Stimulated activated CD8-positive, alpha-beta memory T cell treated with anti-CD3 and anti-CD28 coated beads, Interleukin-4, amount 100 ng/mL, for 48 hours (primary cell): ENCODE results near the gene TIGAR.
A peak's percentile ranks its signal among the peaks of the same experiment; 100 is the strongest.

Source experiments
- DNase-seq: peaks from one replicate; pipeline ENCODE4 v3.0.0-alpha.2; 2020

The TIGAR gene

GRCh38 chr12:4308334-4308950 is 12.6 kb upstream of the TIGAR start:
- no peak for DNase-seq

GRCh38 chr12:4311776-4312175 is 9.2 kb upstream of the TIGAR start:
- no peak for DNase-seq

DNA sequence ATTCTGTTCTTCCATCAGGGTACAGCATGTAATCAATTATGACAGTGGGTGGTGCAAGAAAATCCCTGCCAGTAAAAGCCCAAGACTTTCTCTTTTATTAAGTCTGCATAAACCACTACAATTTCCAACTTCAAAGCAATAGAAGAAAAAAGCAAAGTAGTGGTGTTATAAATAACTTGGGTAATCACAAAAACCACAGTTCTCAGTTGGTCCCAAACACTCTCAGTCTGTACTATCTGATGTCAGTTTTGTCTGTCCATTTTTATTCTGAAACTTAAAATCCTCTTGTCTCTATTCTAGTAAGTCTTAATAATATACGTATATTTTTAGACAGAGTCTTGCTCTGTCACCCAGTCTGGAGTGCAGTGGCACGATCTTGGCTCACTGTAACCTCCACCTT is 8.8 kb upstream of the TIGAR start:
- DNase-seq: no peak

GRCh38 chr12:4320497-4320852 is 538 bp upstream of the TIGAR start:
- no peak for DNase-seq

DNA sequence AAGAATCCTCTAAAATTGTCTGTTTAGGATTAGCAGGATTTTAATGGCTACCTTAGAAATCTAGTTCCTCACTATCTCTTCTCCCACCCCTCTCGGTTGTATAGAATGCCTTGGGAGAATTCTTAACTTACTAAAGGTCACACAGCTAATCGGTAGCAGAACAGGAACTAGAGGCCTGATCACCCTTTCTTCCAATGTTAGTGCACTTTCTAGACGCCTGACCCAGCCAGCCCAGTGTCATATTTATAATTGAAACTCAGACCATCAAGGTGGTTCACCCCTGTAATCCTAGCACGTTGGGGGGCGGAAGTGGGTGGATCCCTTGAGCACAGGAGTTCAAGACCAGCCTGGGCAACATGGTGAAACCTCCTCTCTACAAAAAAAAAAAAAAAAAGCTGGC is 1.7 kb downstream of the TIGAR start:
- DNase-seq: no peak

GRCh38 chr12:4323396-4323795 is 2.4 kb downstream of the TIGAR start:
- DNase-seq: no peak

- no peak for DNase-seq
These were observed 3.4 kb downstream of the TIGAR start for GRCh38 chr12:4324366-4324765.

DNA sequence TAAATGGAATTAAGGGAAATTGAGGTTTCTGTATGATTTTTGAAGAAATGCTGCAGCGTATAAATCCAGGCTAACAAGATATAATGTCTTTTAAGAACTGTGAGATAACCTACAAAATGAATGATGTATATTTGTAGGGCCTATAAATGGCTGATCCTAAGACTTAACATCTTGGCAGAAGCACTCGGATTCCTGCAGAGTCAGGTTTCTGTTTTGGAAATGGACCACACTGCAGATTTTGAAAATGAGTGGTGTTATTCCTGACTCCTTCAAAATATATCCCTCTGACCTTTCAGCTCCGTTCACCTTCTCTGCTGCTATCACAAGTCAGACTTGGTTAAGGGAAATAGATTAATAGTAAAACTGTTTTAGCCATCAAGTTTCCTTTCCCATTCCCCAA is 5.0 kb downstream of the TIGAR start:
- DNase-seq: no peak

GRCh38 chr12:4327293-4327692 is 6.3 kb downstream of the TIGAR start:
- DNase-seq: no peak

GRCh38 chr12:4330203-4330602 is 9.2 kb downstream of the TIGAR start:
- DNase-seq: no peak

GRCh38 chr12:4331221-4331620 is 10.2 kb downstream of the TIGAR start:
- no peak for DNase-seq

DNA sequence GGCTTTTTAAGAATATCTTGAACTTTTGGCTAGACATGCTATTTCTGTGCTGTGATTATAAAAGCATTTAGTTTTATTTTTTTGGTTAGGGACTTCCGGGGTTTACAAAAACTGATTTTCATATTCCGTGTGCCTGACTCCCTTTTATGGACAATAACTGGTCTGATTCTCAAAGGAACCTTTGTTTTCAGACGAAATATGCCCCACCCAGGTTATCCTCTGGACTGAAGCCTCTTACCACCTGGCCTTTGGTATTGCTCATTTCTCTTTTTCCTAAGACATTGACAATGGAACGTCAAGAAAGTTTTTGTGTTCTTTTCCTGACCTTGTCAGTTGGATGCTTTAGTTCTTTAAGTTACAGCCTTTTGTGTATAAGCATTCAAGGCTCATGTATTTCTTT is 10.8 kb downstream of the TIGAR start:
- no peak for DNase-seq

DNA sequence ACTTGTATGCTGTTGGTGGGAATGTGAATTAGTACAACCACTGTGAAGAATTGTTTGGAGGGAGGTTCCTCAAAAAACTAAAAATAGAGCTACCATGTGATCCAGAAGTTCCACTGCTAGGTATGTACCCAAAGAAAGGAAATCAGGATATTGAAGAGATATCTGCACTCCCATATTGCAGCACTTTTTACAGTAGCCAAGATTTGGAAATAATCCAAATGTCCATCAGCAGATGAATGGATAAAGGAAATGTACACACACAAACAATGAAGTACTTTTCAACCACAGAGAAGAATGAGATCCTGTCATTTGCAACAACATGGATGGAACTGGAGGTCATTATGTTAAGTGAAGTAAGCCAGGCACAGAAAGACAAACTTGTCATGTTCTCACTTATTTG is 25.9 kb downstream of the TIGAR start:
- DNase-seq: no peak

GRCh38 chr12:4353785-4354208 is 32.8 kb downstream of the TIGAR start:
- DNase-seq: peak; percentile 41

- no peak for DNase-seq
These were observed 34.4 kb downstream of the TIGAR start for GRCh38 chr12:4355156-4356040.

- DNase-seq: peak; percentile 89
These were observed 35.0 kb downstream of the TIGAR start for GRCh38 chr12:4356041-4356327.

DNA sequence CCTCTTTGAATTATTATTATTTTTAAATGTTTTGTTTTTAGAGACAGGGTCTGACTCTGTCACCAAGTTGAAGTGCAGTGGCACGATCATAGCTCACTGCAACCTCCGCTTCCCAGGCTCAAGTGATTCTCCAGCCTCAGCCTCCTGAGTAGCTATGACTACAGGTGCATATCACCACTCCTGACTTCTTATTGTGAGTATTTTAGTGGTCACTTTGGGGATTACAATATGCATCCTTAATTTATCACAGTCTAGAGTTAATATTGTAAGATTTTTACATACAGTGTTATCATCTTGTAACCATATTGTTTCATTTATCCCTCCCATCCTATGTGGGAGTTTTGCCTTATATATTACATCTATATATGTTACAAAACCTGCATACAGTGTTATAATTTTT is 45.1 kb downstream of the TIGAR start:
- no peak for DNase-seq

DNA sequence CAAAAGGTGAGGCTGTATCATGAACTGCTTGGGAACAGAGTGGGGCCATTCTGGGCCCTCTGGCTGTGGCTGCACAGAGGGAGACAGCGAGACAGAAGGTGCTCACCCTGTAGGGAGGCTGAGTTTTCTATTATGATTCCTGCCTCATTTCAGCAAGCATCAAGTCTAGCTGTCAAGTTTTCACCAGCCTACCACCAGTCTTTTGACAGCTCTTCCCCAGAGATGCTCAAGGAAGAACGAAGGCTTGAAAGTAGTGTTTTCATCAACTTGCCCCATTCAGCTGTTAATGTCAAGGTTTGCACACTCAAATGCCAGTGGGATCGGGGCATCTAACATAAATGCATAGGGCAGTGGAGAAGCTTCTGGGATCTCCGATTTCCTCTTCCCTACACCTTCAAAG is 48.5 kb downstream of the TIGAR start:
- no peak for DNase-seq

GRCh38 chr12:4370265-4370664 is 49.3 kb downstream of the TIGAR start:
- DNase-seq: no peak

GRCh38 chr12:4372653-4373052 is 51.6 kb downstream of the TIGAR start:
- DNase-seq: no peak

DNA sequence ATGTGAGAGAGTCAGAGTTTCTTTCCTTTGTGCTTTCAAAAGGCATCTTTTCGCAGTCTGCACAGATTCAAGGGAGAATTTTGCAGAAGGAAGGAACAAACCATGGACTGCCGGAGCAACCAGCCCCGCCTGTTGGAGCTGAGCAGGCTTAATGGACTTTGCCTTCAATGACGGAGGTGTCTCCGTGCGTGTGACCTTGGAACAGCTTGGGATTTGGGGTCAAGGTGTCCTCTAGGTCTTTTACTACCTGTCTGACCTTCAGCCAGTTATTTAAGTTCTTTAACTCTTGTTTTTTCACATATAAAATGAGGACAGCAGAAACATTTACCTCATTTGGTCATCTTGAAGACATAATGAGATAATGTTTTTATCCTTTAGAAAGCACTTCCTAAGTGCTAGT is 54.4 kb downstream of the TIGAR start:
- no peak for DNase-seq

GRCh38 chr12:4378772-4379171 is 57.8 kb downstream of the TIGAR start:
- DNase-seq: no peak

DNA sequence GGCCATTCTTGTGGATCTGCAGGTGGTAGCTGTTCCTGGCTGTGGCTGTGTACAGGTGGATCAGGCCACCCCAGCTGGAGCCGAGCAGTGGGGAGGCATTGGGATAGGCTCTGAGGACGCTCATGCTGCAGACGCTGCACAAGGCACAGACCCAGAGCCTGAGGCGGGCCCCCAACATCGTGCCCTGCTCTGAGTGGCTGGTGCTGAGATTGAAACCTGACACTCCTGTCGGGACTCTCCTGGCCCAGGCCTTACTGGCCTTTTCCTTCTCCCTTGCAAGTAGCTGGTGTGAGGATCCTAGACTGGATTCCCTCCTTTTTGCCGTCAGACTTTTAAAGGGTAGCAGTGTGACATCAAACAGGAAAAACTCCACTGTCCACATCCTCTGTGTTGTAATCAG is 58.4 kb downstream of the TIGAR start, which contains the start of gene FGF23:
Gene FGF23 (minus strand): TSS at position 308 of the 400 bp plus-strand sequence. CDS start 130 bp downstream, at position 178.
- no peak for DNase-seq

- no peak for DNase-seq
These were observed 59.3 kb downstream of the TIGAR start for GRCh38 chr12:4380332-4380731.
